Transverse colon (tissue), 4 donors: ENCODE data around the gene CASTOR1. TPM values are rescaled to one million over a fixed set of nuclear protein-coding genes. Genes with fewer than 3 reads are reported as not detected.

Experiments
- DNase-seq: peaks from one replicate; pipeline ENCODE4 v3.0.0-alpha.2; 2019
- H3K27ac ChIP-seq, 4 donors: fragments of 200-600 bp; sonication (generic); 2 replicates each; pipeline ENCODE4 v1.5.1; 2016 to 2018; ENCODE audit warnings: inconsistent platforms in 4 of 4
- H3K27me3 ChIP-seq: fragments of 200-600 bp; sonication (generic); 2 replicates; pipeline ENCODE4 v1.5.1; 2017; ENCODE audit warnings: inconsistent platforms
- H3K36me3 ChIP-seq, 4 donors: fragments of 200-600 bp; sonication (generic); 2 replicates each; pipeline ENCODE4 v1.5.1; 2017 to 2019; ENCODE audit warnings: inconsistent platforms in 4 of 4
- H3K4me1 ChIP-seq, 4 donors: fragments of 200-600 bp; sonication (generic); 2 replicates each; pipeline ENCODE4 v1.5.1; 2017 to 2020; ENCODE audit warnings: inconsistent platforms in 4 of 4
- H3K4me3 ChIP-seq, 4 donors: fragments of 200-600 bp; sonication (generic); 1 replicate in 1 of 4; 2 replicates in 3 of 4; pipeline versions ENCODE4 v1.5.1 to v1.6.1; 2017 to 2019; ENCODE audit warnings: inconsistent platforms in 4 of 4
- H3K9me3 ChIP-seq, 2 donors: fragments of 200-600 bp; sonication (generic); 2 replicates each; pipeline ENCODE4 v1.5.1; 2017 to 2019; ENCODE audit warnings: inconsistent platforms in 2 of 2
- CTCF ChIP-seq, 5 experiments: fragments of 200-600 bp in 3 of 5; fragments of 450-650 bp in 2 of 5; sonication (generic) in 3 of 5; IDR thresholded peaks; 1 replicate in 2 of 5; 2 replicates in 3 of 5; pipeline ENCODE4 v1.5.1; 2016 to 2017; ENCODE audit warnings: antibody characterized with exemption in 5 of 5, inconsistent platforms in 3 of 5, mild to moderate bottlenecking in 2 of 5, moderate library complexity in 1 of 5
- EP300 ChIP-seq: sonication (generic); formaldehyde crosslinking; IDR thresholded peaks from one replicate; pipeline ENCODE4 v1.6.1; 2017; ENCODE audit warnings: antibody characterized with exemption, low read depth
- POLR2A ChIP-seq: fragments of 450-650 bp; IDR thresholded peaks from one replicate; pipeline ENCODE4 v1.6.1; 2016; ENCODE audit warnings: antibody characterized with exemption, mild to moderate bottlenecking, moderate library complexity
- POLR2AphosphoS5 ChIP-seq, 3 donors: sonication (generic); formaldehyde crosslinking; IDR thresholded peaks; one replicate each; pipeline ENCODE4 v1.6.1; 2016; ENCODE audit warnings: antibody characterized with exemption in 3 of 3
- WGBS, 2 donors: methylation state at CpG; one replicate each; pipeline ENCODE4 v1.1.5; 2018; ENCODE audit warnings: low coverage in 1 of 2; 5-methylcytosine and 5-hydroxymethylcytosine counted together
- in situ Hi-C, 4 donors: fragments of 200-750 bp; cut with MboI; loops; one replicate each; pipeline versions ENCODE4 v1.15.0 to v1.15.1; 2017; ENCODE audit warnings: low sequenced_read_pairs in 3 of 4, low pct_ligation_motif_present in 1 of 4, low pct_unique_long_range_greater_than_20kb in 1 of 4
- intact Hi-C: fragments of 100-400 bp; cut with DNase I; formaldehyde crosslinking; loops from one replicate; pipeline ENCODE4 v1.15.1; 2023; ENCODE audit warnings: low total_unique reads
- total RNA-seq, 4 donors: library from RNA; depleted of rRNA; stranded (reverse); fragments of >200 nt; gene quantifications; one replicate each; pipeline ENCODE4 v1.1.0, GENCODE V29; 2016

Gene CASTOR1
- total RNA-seq, 4 donors from 2014 or later, result 5.6 to 6.8 TPM; not detected in 2

GRCh38 chr22:30323246-30323645 lies 33.9 kb upstream of the CASTOR1 start:
- in situ Hi-C loops, result no loop called here
- 95% methylated on average over 3 of the region's 3 CpGs; no CpG with 5 or more reads in 1 of the 2 donors for WGBS, 2 donors
- H3K9me3 ChIP-seq, result no peaks in the 10 kb centered on the region
- H3K27me3 ChIP-seq, result no peaks in the 10 kb centered on the region
- no peaks in the 10 kb centered on the region for H3K36me3 ChIP-seq
- no peak overlapping the region for H3K27ac ChIP-seq
- TF ChIP-seq POLR2AphosphoS5 (IDR thresholded peaks at IDR 0.05) (no peak), CTCF (IDR thresholded peaks at IDR 0.05) (no peak), POLR2A (no peak), EP300 (no peak)
- DNase-seq, result no peak
- intact Hi-C loops, result no loop called here
- H3K4me1 ChIP-seq, result peaks cover 23 to 73% (median 39%) of the 10 kb centered on the region in 4 donors
- H3K4me3 ChIP-seq, result no peak overlapping the region

- Histone ChIP-seq H3K36me3 (no peaks in the 10 kb centered on the region), H3K9me3 (no peaks in the 10 kb centered on the region), H3K4me3 (no peak overlapping the region), H3K27me3 (no peaks in the 10 kb centered on the region), H3K4me1 (peaks cover 14 to 75% (median 32%) of the 10 kb centered on the region in 4 donors), H3K27ac (no peak overlapping the region)
- intact Hi-C loops, result no loop called here
- 78 to 82% methylated on average over 1 to 2 of the region's 2 CpGs for WGBS, 2 donors
- in situ Hi-C loops, result no loop called here
- TF ChIP-seq CTCF (IDR thresholded peaks at IDR 0.05) (no peak), POLR2AphosphoS5 (IDR thresholded peaks at IDR 0.05) (no peak), EP300 (no peak), POLR2A (no peak)
- no peak for DNase-seq
Observed at GRCh38 chr22:30321461-30321860, 32.2 kb upstream of the CASTOR1 start.

GRCh38 chr22:30320021-30320556 lies 30.8 kb upstream of the CASTOR1 start:
- no peaks in the 10 kb centered on the region for H3K27me3 ChIP-seq
- TF ChIP-seq EP300 (no peak), POLR2A (no peak), POLR2AphosphoS5 (IDR thresholded peaks at IDR 0.05) (no peak), CTCF (IDR thresholded peaks at IDR 0.05) (no peak)
- H3K36me3 ChIP-seq, result no peaks in the 10 kb centered on the region
- WGBS, 2 donors, result 89 to 100% methylated on average over 1 to 3 of the region's 3 CpGs
- no peak overlapping the region for H3K4me3 ChIP-seq
- H3K4me1 ChIP-seq, result peaks cover 11 to 81% (median 30%) of the 10 kb centered on the region in 4 donors
- DNase-seq, result no peak
- in situ Hi-C loops, result no loop called here
- intact Hi-C loops, result no loop called here
- no peaks in the 10 kb centered on the region for H3K9me3 ChIP-seq
- no peak overlapping the region for H3K27ac ChIP-seq

GRCh38 chr22:30318799-30319419 lies 29.6 kb upstream of the CASTOR1 start:
- in situ Hi-C loops, result no loop called here
- no peaks in the 10 kb centered on the region for H3K36me3 ChIP-seq
- 76 to 87% methylated on average over 6 to 7 of the region's 7 CpGs for WGBS, 2 donors

More at GRCh38 chr22:30318799-30319419, 29.6 kb upstream of the CASTOR1 start:
- TF ChIP-seq POLR2AphosphoS5 (IDR thresholded peaks at IDR 0.05), result no peak
- no peak for TF ChIP-seq POLR2A
- no peak for TF ChIP-seq CTCF (IDR thresholded peaks at IDR 0.05)
- no peak for TF ChIP-seq EP300
- intact Hi-C loops, result no loop called here
- peaks cover 10 to 81% (median 29%) of the 10 kb centered on the region in 4 donors for H3K4me1 ChIP-seq
- H3K27me3 ChIP-seq, result no peaks in the 10 kb centered on the region
- H3K4me3 ChIP-seq, result no peak overlapping the region
- no peak for DNase-seq
- H3K27ac ChIP-seq, result no peak overlapping the region
- H3K9me3 ChIP-seq, result no peaks in the 10 kb centered on the region
